ENCODE data around the gene GPR180. TPM values are rescaled to one million over a fixed set of nuclear protein-coding genes. Genes with fewer than 3 reads are reported as not detected.

Gene GPR180
- 1.8 TPM for total RNA-seq (2013)
- polyA plus RNA-seq: 1 to 10 TPM; 1.0 to 1.1 (median 1.0) TPM
- polyA minus RNA-seq: 0.69 and 0.88 TPM in 2 replicates
- 1.6 to 6.8 (median 4.7) reads per million in 11 experiments for total RNA-seq

- Histone ChIP-seq H3K36me3 (replicated peaks in 1 of 2; ENCODE audit: control insufficient read depth in 1 of 2, insufficient read depth in 2 of 2, low read length in 2 of 2) (peaks cover 9 to 15% of the 10 kb centered on the region in 2 donors), H3K79me2 (ENCODE audit: insufficient read depth, low read length) (peaks cover 19% of the 10 kb centered on the region), H3K27me3 (ENCODE audit: control insufficient read depth in 2 of 2, insufficient read depth in 2 of 2, low read length in 2 of 2) (no peaks in the 10 kb centered on the region), H3K4me1 (ENCODE audit: control insufficient read depth in 1 of 2, insufficient read depth in 2 of 2, low read length in 2 of 2) (peaks cover 11 to 23% of the 10 kb centered on the region in 2 donors), H2AFZ (ENCODE audit: insufficient read depth, low read depth, low read length, poor library complexity, severe bottlenecking) (peak within 1 kb of the TSS; percentile 98), H3K4me2 (replicated peaks; ENCODE audit: extremely low read depth, low read length, poor library complexity, severe bottlenecking) (peak within 1 kb of the TSS; percentile 97), H3K9me3 (replicated peaks in 1 of 2; ENCODE audit: control insufficient read depth in 1 of 2, insufficient read depth in 1 of 2, low read length in 2 of 2) (no peaks in the 10 kb centered on the region), H4K20me1 (ENCODE audit: insufficient read depth, low read length) (no peaks in the 10 kb centered on the region), H3K9ac (ENCODE audit: insufficient read depth, low read length, poor library complexity, severe bottlenecking) (peak within 1 kb of the TSS; percentile 74), H3K27ac (ENCODE audit: low read depth in 1 of 2, low read length in 2 of 2) (peak within 1 kb of the TSS in 1 of 2 donors; percentile 49), H3K4me3 (replicated peaks in 1 of 3; ENCODE audit: low read depth in 2 of 3, low read length in 3 of 3) (peak within 1 kb of the TSS; percentile 61 to 89 (median 65))
- TF ChIP-seq CTCF (IDR thresholded peaks at IDR 0.05): no peak
- H3K27ac Mint-ChIP-seq: peak within 1 kb of the TSS in 3 of 7 donors; percentile 18 to 70 (median 42)
- H3K4me1 Mint-ChIP-seq: peaks cover 9% of the 10 kb centered on the region
- WGBS (ENCODE audit: insufficient coverage): under 1% methylated on average over 66 of the region's 71 CpGs
- peaks cover 0 to 5% (median 3%) of the 10 kb centered on the region in 3 donors for H3K27me3 Mint-ChIP-seq (ENCODE audit: low read depth in 3 of 3)
- peaks cover 5 to 12% of the 10 kb centered on the region in 2 donors for H3K36me3 Mint-ChIP-seq
- H3K4me3 Mint-ChIP-seq: peak within 1 kb of the TSS; percentile 80 to 89
- DNase-seq: peak; percentile 90 to 94 (median 94)
- intact Hi-C loops (cut with micrococcal nuclease): no loop called here
- H3K9me3 Mint-ChIP-seq: peaks cover 1 to 9% (median 4%) of the 10 kb centered on the region in 7 donors
These were observed at the start of gene GPR180 for GRCh38 chr13:94601446-94602431. GPR180 (plus strand) TSS chr13:94601857; CDS start chr13:94601928, 71 bp downstream.

- H4K20me1 ChIP-seq (ENCODE audit: insufficient read depth, low read length): no peaks in the 10 kb centered on the region
- no peak overlapping the region for H3K4me2 ChIP-seq (replicated peaks; ENCODE audit: extremely low read depth, low read length, poor library complexity, severe bottlenecking)
- H3K4me3 Mint-ChIP-seq: no peak overlapping the region
- peaks cover 3 to 14% of the 10 kb centered on the region in 2 donors for H3K27me3 ChIP-seq (ENCODE audit: control insufficient read depth in 2 of 2, insufficient read depth in 2 of 2, low read length in 2 of 2)
- H3K4me1 ChIP-seq (ENCODE audit: control insufficient read depth in 1 of 2, insufficient read depth in 2 of 2, low read length in 2 of 2): peaks cover 13 to 26% of the 10 kb centered on the region in 2 donors
- H3K27ac Mint-ChIP-seq: no peak overlapping the region
- TF ChIP-seq CTCF (IDR thresholded peaks at IDR 0.05): no peak
- no peak overlapping the region for H3K27ac ChIP-seq (ENCODE audit: low read depth in 1 of 2, low read length in 2 of 2)
- WGBS (ENCODE audit: insufficient coverage): 88% methylated on average over 4 of the region's 5 CpGs
- no peak overlapping the region for H3K9ac ChIP-seq (ENCODE audit: insufficient read depth, low read length, poor library complexity, severe bottlenecking)
- H3K36me3 Mint-ChIP-seq: no peaks in the 10 kb centered on the region
- peaks cover 24 to 26% (median 25%) of the 10 kb centered on the region in 3 donors for H3K27me3 Mint-ChIP-seq (ENCODE audit: low read depth in 3 of 3)
- H3K9me3 Mint-ChIP-seq: no peaks in the 10 kb centered on the region
- no peaks in the 10 kb centered on the region for H3K79me2 ChIP-seq (ENCODE audit: insufficient read depth, low read length)
- no peak for DNase-seq
- H3K4me3 ChIP-seq (replicated peaks in 1 of 3; ENCODE audit: low read depth in 2 of 3, low read length in 3 of 3): no peak overlapping the region
- H2AFZ ChIP-seq (ENCODE audit: insufficient read depth, low read depth, low read length, poor library complexity, severe bottlenecking): no peak overlapping the region
- H3K9me3 ChIP-seq (replicated peaks in 1 of 2; ENCODE audit: control insufficient read depth in 1 of 2, insufficient read depth in 1 of 2, low read length in 2 of 2): no peaks in the 10 kb centered on the region
- no peaks in the 10 kb centered on the region for H3K36me3 ChIP-seq (replicated peaks in 1 of 2; ENCODE audit: control insufficient read depth in 1 of 2, insufficient read depth in 2 of 2, low read length in 2 of 2)
- peaks cover 21% of the 10 kb centered on the region for H3K4me1 Mint-ChIP-seq
- intact Hi-C loops (cut with micrococcal nuclease): no loop called here
These were observed 49.6 kb upstream of the GPR180 start for GRCh38 chr13:94552095-94552494.

Data from CD14-positive monocyte (primary cell).